Measurements from ENCODE around the gene CLIC4.

Gene CLIC4

DNA sequence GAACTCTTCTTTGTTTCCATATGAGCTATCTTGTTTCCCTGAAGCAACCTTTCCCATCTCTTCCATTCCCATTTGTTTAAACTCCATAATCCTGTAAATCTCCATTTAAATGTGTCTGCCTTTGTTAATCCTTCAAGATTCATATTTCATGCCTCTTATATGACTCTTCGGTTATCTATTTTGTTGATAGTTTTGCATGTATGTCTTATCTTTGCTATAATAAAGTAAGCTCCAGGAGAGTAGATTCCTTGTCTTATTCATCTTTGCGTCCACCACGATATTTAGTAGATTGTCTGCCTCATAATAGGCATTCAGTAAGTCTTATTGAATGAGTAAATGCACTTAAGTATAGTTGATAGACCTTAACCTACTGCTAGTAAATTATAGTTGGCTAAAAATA is 18.4 kb downstream of the CLIC4 start:
- Histone ChIP-seq H3K4me1 (ENCODE audit: low read depth, poor library complexity, severe bottlenecking) (peaks cover 72% of the 10 kb centered on the region), H3K4me3 (IDR thresholded peaks at IDR 0.05; ENCODE audit: insufficient read depth, low read depth, low read length) (no peak overlapping the region), H2AFZ (ENCODE audit: low read depth) (no peak overlapping the region), H3K4me2 (no peak overlapping the region), H3K36me3 (ENCODE audit: insufficient read depth) (no peaks in the 10 kb centered on the region), H3K27ac (no peak overlapping the region), H3K9ac (no peak overlapping the region), H3K27me3 (ENCODE audit: insufficient read depth, low read depth) (no peaks in the 10 kb centered on the region), H3K79me2 (ENCODE audit: insufficient read depth, low read depth) (peaks cover 95% of the 10 kb centered on the region), H4K20me1 (ENCODE audit: insufficient read depth) (peaks cover 5% of the 10 kb centered on the region; the same call in 1 of the 2 replicates)
- TF ChIP-seq CTCF (conservative IDR thresholded peaks at IDR 0.05; ENCODE audit: low read depth, low read length) = no peak

DNA sequence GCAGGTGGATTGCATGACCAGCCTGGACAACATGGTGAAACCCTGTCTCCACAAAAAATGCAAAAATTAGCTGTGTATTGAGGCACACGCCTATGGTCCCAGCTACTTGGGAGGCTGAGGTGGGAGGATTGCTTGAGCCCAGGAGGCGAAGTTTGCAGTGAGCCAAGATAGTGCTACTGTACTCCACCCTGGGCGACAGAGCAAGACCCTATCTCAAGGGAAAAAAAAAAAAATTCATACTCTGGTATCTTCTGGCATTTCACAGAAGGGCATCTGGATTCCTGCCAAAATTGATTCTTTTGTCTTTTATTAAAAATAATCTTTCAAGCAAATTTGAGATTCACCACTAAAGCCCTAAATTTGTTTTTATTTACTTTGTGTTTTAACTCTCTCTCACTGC is 19.2 kb downstream of the CLIC4 start:
- H4K20me1 ChIP-seq (ENCODE audit: insufficient read depth) = 0 out of 2 replicates have a peak, but pooled peaks cover 5% of the 10 kb centered on the region
- H3K36me3 ChIP-seq (ENCODE audit: insufficient read depth) = no peaks in the 10 kb centered on the region
- no peak overlapping the region for H2AFZ ChIP-seq (ENCODE audit: low read depth)
- H3K4me1 ChIP-seq (ENCODE audit: low read depth, poor library complexity, severe bottlenecking) = peaks cover 73% of the 10 kb centered on the region
- no peak overlapping the region for H3K4me3 ChIP-seq (IDR thresholded peaks at IDR 0.05; ENCODE audit: insufficient read depth, low read depth, low read length)
- H3K27me3 ChIP-seq (ENCODE audit: insufficient read depth, low read depth) = no peaks in the 10 kb centered on the region
- no peak overlapping the region for H3K4me2 ChIP-seq
- no peak for TF ChIP-seq CTCF (conservative IDR thresholded peaks at IDR 0.05; ENCODE audit: low read depth, low read length)
- no peak overlapping the region for H3K27ac ChIP-seq
- peaks cover 95% of the 10 kb centered on the region for H3K79me2 ChIP-seq (ENCODE audit: insufficient read depth, low read depth)
- no peak overlapping the region for H3K9ac ChIP-seq

DNA sequence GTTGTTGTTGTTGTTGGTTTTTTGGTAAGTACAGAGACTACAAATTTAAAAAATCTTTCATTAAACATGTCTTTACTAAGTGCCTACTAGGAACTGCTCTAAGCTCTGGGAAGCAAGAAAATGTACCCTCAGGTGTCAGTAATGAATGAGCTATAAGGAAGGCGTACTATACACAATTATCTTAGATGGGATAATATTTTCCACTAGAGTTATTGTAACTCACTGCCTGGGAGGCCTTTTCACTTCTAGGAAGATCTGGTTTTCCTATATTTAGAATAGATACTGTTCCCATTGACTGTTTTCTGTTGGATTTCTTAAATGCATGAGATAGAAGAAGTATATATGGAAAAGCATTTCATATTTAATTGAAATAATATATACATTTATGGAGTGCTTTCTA is 19.6 kb downstream of the CLIC4 start:
- H3K27ac ChIP-seq = no peak overlapping the region
- peaks cover 73% of the 10 kb centered on the region for H3K4me1 ChIP-seq (ENCODE audit: low read depth, poor library complexity, severe bottlenecking)
- 0 out of 2 replicates have a peak, but pooled peaks cover 5% of the 10 kb centered on the region for H4K20me1 ChIP-seq (ENCODE audit: insufficient read depth)
- no peak overlapping the region for H3K9ac ChIP-seq
- H3K4me2 ChIP-seq = no peak overlapping the region
- H3K79me2 ChIP-seq (ENCODE audit: insufficient read depth, low read depth) = peaks cover 95% of the 10 kb centered on the region
- TF ChIP-seq CTCF (conservative IDR thresholded peaks at IDR 0.05; ENCODE audit: low read depth, low read length) = no peak
- no peaks in the 10 kb centered on the region for H3K36me3 ChIP-seq (ENCODE audit: insufficient read depth)
- no peaks in the 10 kb centered on the region for H3K27me3 ChIP-seq (ENCODE audit: insufficient read depth, low read depth)
- H2AFZ ChIP-seq (ENCODE audit: low read depth) = no peak overlapping the region
- H3K4me3 ChIP-seq (IDR thresholded peaks at IDR 0.05; ENCODE audit: insufficient read depth, low read depth, low read length) = no peak overlapping the region

DNA sequence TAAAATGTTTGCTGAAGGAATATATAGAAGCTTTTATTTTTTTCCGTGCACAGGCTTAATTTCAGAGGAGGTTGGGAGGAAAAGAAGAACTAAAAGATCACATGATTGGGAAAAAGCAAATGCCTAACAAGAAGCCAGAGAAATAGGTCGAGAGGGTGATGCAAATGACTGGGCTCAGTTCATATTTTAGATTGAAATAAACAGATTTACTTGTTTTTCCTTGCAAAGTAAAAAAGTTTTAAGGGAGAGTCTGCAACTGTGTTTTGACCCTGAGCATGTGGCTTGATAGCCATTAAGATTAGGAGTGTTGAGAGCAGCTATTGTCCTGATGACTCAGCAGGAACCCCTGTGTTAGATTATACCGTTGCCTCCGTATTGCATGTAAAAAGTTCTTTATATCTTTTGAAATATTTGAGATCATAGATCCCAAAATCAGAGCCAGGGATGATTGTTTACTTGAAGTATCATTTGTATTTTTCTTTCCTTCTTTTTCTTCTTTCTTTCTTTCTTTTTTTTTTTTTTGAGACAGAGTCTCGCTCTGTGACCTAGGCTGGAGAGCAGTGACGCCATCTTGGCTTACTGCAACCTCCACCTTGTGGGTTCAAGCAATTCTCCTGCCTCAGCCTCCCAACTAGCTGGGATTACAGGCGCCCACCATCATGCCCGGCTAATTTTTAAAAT is 20.2 kb downstream of the CLIC4 start:
- peaks cover 75% of the 10 kb centered on the region for H3K4me1 ChIP-seq (ENCODE audit: low read depth, poor library complexity, severe bottlenecking)

More for the DNA sequence above, 20.2 kb downstream of the CLIC4 start:
- Histone ChIP-seq H3K4me3 (IDR thresholded peaks at IDR 0.05; ENCODE audit: insufficient read depth, low read depth, low read length) (no peak overlapping the region), H3K27me3 (ENCODE audit: insufficient read depth, low read depth) (no peaks in the 10 kb centered on the region), H4K20me1 (ENCODE audit: insufficient read depth) (0 out of 2 replicates have a peak, but pooled peaks cover 5% of the 10 kb centered on the region), H3K36me3 (ENCODE audit: insufficient read depth) (no peaks in the 10 kb centered on the region), H2AFZ (ENCODE audit: low read depth) (no peak overlapping the region), H3K79me2 (ENCODE audit: insufficient read depth, low read depth) (peaks cover 95% of the 10 kb centered on the region), H3K9ac (no peak overlapping the region), H3K4me2 (no peak overlapping the region), H3K27ac (no peak overlapping the region)
- no peak for TF ChIP-seq CTCF (conservative IDR thresholded peaks at IDR 0.05; ENCODE audit: low read depth, low read length)
